ENCODE results near the gene KATNB1.

GRCh38 chr16:57764006-57764340, 28.4 kb downstream of the KATNB1 start:
- TF ChIP-seq POLR2A (IDR thresholded peaks at IDR 0.05) (no peak), POLR2AphosphoS5 (IDR thresholded peaks at IDR 0.05) (no peak), CTCF (IDR thresholded peaks at IDR 0.05) (no peak)

All from breast epithelium (tissue), 3 donors.